HG02588 (cell line): ENCODE data around the gene UBAP2.
A peak's percentile ranks its signal among the peaks of the same experiment; 100 is the strongest.
"Not testable (repeated sequence)": the region's sequence is repeated elsewhere in the genome, so short reads cannot be mapped to it uniquely, and the experiment has no call there.

Experiments used
- ATAC-seq: cut with Tn5 transposase; IDR thresholded peaks from one replicate; pipeline ENCODE4 v1.9.1; 2021; ENCODE audit warnings: mild to moderate bottlenecking, moderate library complexity; ENCODE audit not compliant: unreplicated experiment

UBAP2 gene

DNA sequence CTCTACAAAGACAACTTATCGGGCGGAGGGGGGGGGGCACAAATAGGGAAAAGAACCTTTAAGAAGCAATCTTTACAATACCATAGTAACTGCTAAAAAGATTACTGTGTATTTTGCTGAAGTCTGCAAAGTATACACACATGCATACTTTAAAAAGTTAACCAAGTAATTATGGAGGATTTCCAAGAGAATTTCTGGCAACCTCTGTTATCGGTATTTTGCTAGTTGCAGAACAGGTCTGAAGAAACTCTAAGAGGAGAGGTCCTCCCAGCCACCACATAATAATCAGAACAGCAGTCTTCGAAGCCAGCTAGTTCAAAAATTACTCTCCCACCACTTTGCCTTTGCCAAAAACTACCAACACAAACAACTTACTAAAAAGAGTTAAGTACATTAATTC lies 56.1 kb downstream of the UBAP2 start:
- ATAC-seq = no peak

- ATAC-seq = peak; percentile 96
Measured at GRCh38 chr9:33988219-33988890, 60.3 kb downstream of the UBAP2 start.

DNA sequence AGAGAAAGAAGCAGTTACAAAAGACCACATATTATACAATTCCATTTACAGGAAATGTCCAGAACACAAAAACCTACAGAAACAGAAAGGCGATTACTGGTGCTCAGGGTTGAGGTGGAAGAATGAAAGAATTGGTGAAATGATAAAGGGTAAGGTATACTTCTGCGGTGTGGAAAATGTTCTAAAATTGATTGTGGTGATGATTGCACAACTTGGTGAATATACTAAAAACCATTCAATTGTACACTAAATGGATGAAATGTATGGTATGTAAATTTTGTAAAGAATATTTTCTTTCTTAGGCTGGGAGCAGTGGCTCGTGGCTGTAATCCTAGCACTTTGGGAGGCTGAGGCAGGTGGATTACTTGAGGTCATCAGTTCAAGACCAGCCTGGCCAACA lies 72.3 kb downstream of the UBAP2 start:
- ATAC-seq = no peak

GRCh38 chr9:33972698-33973097 lies 76.0 kb downstream of the UBAP2 start:
- ATAC-seq = no peak

GRCh38 chr9:33964086-33964768 lies 84.5 kb downstream of the UBAP2 start:
- no peak for ATAC-seq

DNA sequence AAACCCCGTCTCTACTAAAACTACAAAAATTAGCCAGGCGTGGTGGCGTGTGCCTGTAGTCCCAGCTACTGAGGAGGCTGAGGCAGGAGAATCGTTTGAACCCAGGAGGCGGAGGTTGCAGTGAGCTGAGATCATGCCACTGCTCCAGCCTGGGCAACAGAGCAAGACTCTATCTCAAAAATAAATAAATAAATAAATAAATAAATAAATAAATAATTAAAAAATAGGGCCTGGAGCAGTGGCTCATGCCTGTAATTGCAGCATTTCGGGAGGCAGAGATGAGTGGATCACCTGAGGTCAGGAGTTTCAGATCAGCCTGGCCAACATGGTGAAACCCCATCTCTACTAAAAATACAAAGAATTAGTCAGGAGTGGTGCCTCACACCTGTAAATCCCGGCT lies 86.2 kb downstream of the UBAP2 start:
- not testable (repeated sequence) for ATAC-seq

DNA sequence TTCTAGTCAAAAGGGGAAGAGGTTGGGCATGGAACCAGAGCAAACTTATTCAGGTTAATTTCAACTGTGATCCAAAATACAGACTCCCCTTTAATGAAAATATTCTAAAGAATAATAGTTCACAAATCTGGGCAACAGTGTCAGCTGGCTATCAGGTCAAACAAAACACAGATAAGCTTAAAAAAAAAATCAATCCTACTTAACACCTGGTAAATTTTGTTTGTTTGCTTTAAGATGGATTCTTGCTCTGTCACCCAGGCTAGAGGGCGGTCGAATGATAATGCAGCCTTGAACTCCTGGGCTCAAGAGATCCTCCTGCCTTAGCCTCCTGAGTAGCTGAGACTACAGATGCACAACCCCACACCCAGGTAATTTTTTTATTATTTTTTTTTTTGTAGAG lies 89.0 kb downstream of the UBAP2 start:
- ATAC-seq = no peak

- no peak for ATAC-seq
Measured at GRCh38 chr9:33956544-33956943, 92.1 kb downstream of the UBAP2 start.

GRCh38 chr9:33952066-33952465 lies 96.6 kb downstream of the UBAP2 start:
- ATAC-seq = no peak

DNA sequence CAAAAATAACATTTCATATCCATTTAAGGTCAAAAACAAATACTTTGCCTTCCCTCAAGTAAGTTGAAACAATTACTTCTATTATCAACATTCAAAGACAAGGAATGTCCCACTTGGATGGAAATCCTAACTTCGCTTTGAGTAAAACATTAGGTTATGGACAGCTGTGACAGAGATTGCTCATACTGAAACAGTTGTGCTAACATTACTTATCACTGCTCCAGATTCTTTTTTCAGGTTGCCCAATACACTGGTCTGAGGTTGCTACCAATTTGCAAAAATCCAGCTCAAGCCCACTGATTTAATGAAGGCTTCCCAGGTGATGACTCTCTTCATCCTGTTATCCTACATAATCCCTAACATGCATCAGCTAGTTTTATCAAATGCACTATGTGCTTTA lies 98.3 kb downstream of the UBAP2 start:
- no peak for ATAC-seq

DNA sequence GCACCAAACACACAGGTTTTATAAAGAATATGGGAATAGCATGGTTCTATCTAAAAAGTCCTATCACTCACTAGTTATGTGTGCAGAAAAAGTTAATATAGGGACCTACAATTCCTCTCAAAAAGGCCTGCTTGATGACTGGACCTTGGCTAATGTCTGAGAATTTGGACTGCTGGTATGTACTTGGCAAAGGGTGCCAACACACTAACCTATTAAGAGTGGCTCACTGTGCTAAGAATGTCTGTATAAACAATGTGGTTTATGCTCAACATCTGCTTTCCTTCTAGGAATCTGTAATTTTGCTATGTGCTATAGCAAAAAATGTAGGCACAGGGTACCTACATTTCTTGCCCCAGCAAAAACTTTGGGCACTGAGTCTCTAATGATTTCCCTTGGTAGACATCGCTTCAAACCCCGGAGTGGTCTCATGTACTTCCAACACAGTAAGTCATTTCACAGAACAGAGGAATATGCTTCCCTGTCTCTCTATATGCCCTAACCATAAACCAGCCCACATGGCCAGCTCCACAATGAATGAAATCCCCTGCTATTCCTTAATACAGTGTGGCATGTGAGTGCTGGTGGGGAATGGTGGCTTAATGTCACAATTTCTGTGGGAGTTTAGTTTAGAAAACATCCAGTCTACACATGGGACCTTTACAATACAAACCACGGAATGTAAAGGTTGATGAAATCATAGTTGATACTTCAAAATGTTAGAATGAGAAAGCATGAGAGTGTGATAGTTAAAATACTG lies 101.7 kb downstream of the UBAP2 start:
- no peak for ATAC-seq

DNA sequence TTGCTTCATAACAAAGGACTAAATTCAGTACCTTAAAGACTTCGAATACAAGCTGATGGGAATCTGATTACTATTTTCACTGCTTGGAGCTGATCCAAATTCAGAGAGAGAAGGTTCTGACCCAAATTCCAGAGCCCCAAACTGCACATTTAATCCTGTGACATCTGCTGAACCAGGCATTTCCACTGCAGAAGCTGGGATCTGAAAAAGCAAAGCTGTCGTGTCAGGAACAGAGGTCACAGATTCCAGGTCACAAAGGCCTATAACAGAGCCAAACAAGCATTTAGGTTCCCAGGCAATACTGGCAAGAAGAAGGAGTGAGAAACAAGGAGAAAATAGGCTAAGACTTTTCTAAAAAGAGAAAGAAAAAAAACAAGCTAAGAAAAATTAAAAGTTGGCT lies 105.3 kb downstream of the UBAP2 start:
- no peak for ATAC-seq

DNA sequence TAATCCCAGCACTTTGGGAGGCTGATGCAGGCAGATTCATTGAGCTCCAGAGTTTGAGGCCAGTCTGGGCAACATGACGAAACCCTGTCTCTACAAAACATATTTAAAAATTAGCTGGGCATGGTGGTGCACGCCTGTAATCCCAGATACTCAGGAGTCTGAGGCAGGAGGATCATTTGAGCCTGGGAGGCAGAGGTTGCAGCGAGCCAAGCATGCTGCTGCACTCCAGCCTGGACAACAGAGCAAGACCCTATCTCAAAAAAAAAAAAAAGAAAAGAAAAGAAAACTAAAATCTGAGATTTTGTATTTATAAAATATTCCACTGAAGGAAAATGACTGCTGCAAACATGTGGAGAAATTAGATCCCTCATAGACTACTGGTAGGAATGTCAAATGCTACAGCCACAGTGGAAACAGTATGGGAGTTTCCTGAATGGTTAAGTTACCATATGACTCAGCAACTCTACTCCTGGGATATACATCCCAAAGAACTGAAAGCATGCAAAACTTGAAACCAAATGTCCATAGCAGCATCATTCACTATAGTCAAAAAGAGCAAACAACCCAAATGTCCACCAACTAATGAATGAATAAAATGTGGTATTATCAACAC lies 106.1 kb downstream of the UBAP2 start:
- ATAC-seq = no peak

DNA sequence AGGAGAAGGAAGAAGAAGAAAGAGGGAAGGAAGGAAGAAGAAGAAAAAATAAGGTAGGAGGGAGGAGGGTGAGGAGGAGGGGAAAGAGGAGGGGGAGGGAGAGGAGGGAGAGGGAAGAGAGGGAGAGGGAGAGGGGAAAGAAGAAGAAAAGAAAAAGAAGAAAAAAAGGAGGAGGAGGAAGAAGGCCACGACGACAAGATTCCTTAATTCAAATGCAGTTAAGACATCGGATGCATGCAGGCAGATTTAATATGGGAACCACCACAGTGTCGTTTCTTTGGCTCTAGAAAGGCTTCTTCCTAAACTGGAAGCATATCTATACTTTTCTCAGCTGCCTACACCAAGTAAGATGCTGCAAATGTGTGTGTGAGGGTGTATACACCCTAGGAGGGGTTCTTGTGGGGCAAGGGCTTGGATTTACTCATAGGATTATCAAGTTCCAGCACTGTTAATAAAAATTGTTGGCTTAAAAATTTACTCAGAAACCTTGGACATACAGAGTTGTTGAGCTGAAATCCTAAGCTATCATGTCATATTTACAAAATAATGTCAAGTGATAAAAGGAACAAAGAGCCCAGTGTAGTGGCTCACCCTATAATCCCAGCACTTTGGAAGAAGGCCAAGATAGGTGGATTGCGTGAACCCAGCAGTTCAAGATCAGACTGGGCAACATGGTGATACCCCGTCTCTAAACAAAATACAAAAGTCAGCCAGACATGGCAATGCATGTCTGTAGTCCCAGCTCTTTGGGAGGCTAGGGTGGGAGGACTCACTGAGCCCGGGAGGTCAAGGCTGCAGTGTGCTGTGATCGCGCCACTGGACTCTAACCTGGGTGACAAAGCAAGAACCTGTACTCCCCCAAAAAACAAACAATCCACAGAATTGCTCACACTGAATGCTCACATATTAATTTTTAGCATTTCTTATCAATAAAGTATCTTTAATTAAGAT lies 108.5 kb downstream of the UBAP2 start:
- no peak for ATAC-seq

DNA sequence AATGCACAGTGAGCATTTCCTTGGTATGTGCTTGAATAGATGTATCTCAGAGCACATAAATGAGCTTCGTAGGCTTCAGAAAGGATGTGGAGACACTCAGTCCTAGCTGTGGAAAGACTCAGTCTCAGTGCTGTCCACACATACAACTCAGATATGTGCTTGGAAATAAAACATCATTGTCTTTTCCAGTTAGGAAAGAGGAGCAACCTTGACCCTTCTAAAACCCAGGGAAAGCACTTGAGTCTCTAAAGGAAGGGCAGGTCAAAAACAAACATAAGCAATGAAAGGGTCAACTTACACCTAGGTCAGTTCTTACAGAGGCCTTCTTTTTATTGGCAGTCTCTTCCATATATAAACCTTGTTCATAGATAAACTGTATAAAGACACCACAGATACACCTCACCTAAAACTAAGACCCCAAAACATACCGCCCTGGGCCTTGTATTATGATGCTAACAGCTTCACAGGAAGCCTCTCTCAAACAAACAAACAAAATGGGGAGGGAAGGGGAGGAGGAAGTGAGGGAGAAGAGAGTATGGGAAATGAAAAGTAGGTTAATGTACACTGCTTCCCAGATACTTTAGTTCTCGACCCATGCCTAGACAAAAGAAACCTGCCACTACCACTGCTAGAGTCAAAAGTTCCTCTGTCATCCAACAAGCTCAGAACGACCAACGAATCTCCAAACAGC lies 114.4 kb downstream of the UBAP2 start:
- no peak for ATAC-seq

- no peak for ATAC-seq
Measured at GRCh38 chr9:33932078-33932807, 116.4 kb downstream of the UBAP2 start.

GRCh38 chr9:33931326-33931725 lies 117.4 kb downstream of the UBAP2 start:
- ATAC-seq = no peak

- no peak for ATAC-seq
Measured at GRCh38 chr9:33927694-33928093, 121.0 kb downstream of the UBAP2 start.
